K562 (cell line): ENCODE data around the gene CAPRIN1. TPM values are rescaled to one million over a fixed set of nuclear protein-coding genes. Genes with fewer than 3 reads are reported as not detected.

Experiments used
- ATAC-seq: fragments of 200-7000 bp; cut with Tn5 transposase; 3 replicates; pipeline ENCODE4 v1.9.1; 2020; ENCODE audit warnings: moderate library complexity
- BruUV-seq: library from RNA; stranded (reverse); fragments of 400-500 nt; replicated peaks from 2 replicates; lab custom pipeline; 2021; lab: Mats Ljungman, UMichigan
- CTCF ChIA-PET: fragments of 300-600 bp; formaldehyde crosslinking; extraction: SDS; loops from one replicate; lab custom pipeline; 2021; ENCODE audit warnings: low intra/inter-chr PET ratio; lab: Yijun Ruan, JAX
- POLR2A ChIA-PET: fragments of 300-600, 350-650 bp; sonication (Branson Sonifier 250); formaldehyde crosslinking; extraction: SDS; loops from one replicate; lab custom pipeline; 2021; ENCODE audit warnings: antibody characterized with exemption, inconsistent platforms; lab: Yijun Ruan, JAX
- DNase-seq, 4 experiments: peaks; one replicate each; pipeline versions ENCODE4 v3.0.0 to v3.0.0-alpha.2; 2011 to 2018; ENCODE audit warnings: low spot score in 3 of 4, mixed read lengths in 3 of 4; ENCODE audit errors: extremely low read depth in 1 of 4
- FAIRE-seq: peaks from 2 replicates; lab custom pipeline; 2011; peaks lifted over from hg19 to GRCh38; lab: Jason Lieb, UNC
- H2AFZ ChIP-seq: 2 replicates; pipeline ENCODE4 v1.6.0; 2011; ENCODE audit warnings: low read depth, low read length, control low read depth, inconsistent platforms
- H3K27ac ChIP-seq: fragments of 200-600 bp; 3 replicates; pipeline ENCODE4 v1.8.0; 2011; ENCODE audit warnings: low read depth, mild to moderate bottlenecking, control low read depth, inconsistent platforms, low read length, moderate library complexity, mixed read lengths; ENCODE audit errors: extremely low read depth
- H3K27me3 ChIP-seq, 2 experiments: fragments of 300-600 bp in 1 of 2; 2 replicates in 1 of 2; 3 replicates in 1 of 2; pipeline versions ENCODE4 v1.6.0 to v1.8.0; 2011; ENCODE audit warnings: inconsistent platforms in 2 of 2, low read length in 2 of 2, mild to moderate bottlenecking in 1 of 2, mixed read lengths in 1 of 2, moderate library complexity in 1 of 2; ENCODE audit not compliant: control insufficient read depth in 2 of 2, insufficient read depth in 2 of 2
- H3K36me3 ChIP-seq: fragments of 300-600 bp; 3 replicates; pipeline ENCODE4 v1.8.0; 2011; ENCODE audit warnings: mild to moderate bottlenecking, low read length, inconsistent platforms; ENCODE audit not compliant: control insufficient read depth, insufficient read depth
- H3K4me1 ChIP-seq, 2 experiments: fragments of 200-600 bp in 1 of 2; replicated peaks in 1 of 2; 2 replicates in 1 of 2; 3 replicates in 1 of 2; pipeline versions ENCODE4 v1.5.1 to v1.8.0; 2011; ENCODE audit warnings: inconsistent platforms in 2 of 2, low read length in 2 of 2, mild to moderate bottlenecking in 1 of 2, mixed read lengths in 1 of 2, moderate library complexity in 1 of 2; ENCODE audit not compliant: control insufficient read depth in 2 of 2, insufficient read depth in 2 of 2
- H3K4me2 ChIP-seq: 2 replicates; pipeline ENCODE4 v1.6.1; 2011; ENCODE audit warnings: low read length, control low read depth, inconsistent platforms, mixed read lengths; ENCODE audit not compliant: insufficient read depth
- H3K4me3 ChIP-seq: fragments of 200-600 bp; sonication (generic), shearing (Covaris generic); 2 replicates; pipeline ENCODE4 v1.5.1; 2016; ENCODE audit warnings: control low read depth, inconsistent platforms
- H3K79me2 ChIP-seq: fragments of 200-600 bp; 3 replicates; pipeline ENCODE4 v1.8.0; 2011; ENCODE audit warnings: low read length, inconsistent platforms; ENCODE audit not compliant: control insufficient read depth, insufficient read depth
- H3K9ac ChIP-seq, 2 experiments: 2 replicates each; pipeline versions ENCODE4 v1.6.0 to v1.6.1; 2011; ENCODE audit warnings: low read depth in 2 of 2, low read length in 2 of 2, control low read depth in 1 of 2, inconsistent platforms in 1 of 2, mild to moderate bottlenecking in 1 of 2, mixed read lengths in 1 of 2; ENCODE audit not compliant: insufficient read depth in 1 of 2
- H3K9me1 ChIP-seq: one replicate; pipeline ENCODE4 v1.6.0; 2011; ENCODE audit warnings: inconsistent platforms, mild to moderate bottlenecking, low read length, moderate library complexity; ENCODE audit not compliant: control insufficient read depth, insufficient read depth
- H3K9me3 ChIP-seq: replicated peaks from 2 replicates; pipeline ENCODE4 v1.5.1; 2011; ENCODE audit warnings: low read depth, low read length, inconsistent platforms; ENCODE audit not compliant: control insufficient read depth, insufficient read depth
- H4K20me1 ChIP-seq: replicated peaks from 2 replicates; pipeline ENCODE4 v1.6.1; 2011; ENCODE audit warnings: low read length, inconsistent platforms, mixed read lengths; ENCODE audit not compliant: control insufficient read depth, insufficient read depth
- ETV1 ChIP-seq: fragments of 450-650 bp; conservative IDR thresholded peaks from 2 replicates; pipeline ENCODE4 v1.6.1; 2016; ENCODE audit warnings: missing genetic modification characterization, control low read depth, low read depth, missing compliant biosample characterization
- HMGN3 ChIP-seq: IDR thresholded peaks from 2 replicates; pipeline ENCODE4 v1.6.1; 2011; ENCODE audit warnings: borderline replicate concordance, low read depth, mild to moderate bottlenecking, mixed read lengths, low read length; ENCODE audit not compliant: insufficient read length; ENCODE audit errors: extremely low read depth
- HOMEZ ChIP-seq: fragments of 250-450 bp; sonication (Bioruptor Pico); IDR thresholded peaks from 2 replicates; pipeline ENCODE4 v1.4.0; 2020; ENCODE audit warnings: mild to moderate bottlenecking, moderate library complexity
- HSF4 ChIP-seq: fragments of 250-450 bp; sonication (Bioruptor Pico); IDR thresholded peaks from 2 replicates; pipeline ENCODE4 v2.1.2; 2022; ENCODE audit warnings: mild to moderate bottlenecking, moderate library complexity, borderline replicate concordance
- KAT2B ChIP-seq: IDR thresholded peaks from one replicate; pipeline ENCODE4 v1.6.1; 2012; ENCODE audit warnings: low read depth, mild to moderate bottlenecking, control low read depth, inconsistent platforms, low read length, moderate library complexity
- MXI1 ChIP-seq: IDR thresholded peaks from 2 replicates; pipeline ENCODE4 v1.6.1; 2011; ENCODE audit warnings: low read depth, mild to moderate bottlenecking, improper control_type of control experiment, low read length
- NR2F6 ChIP-seq: fragments of 450-650 bp; formaldehyde crosslinking; IDR thresholded peaks from 2 replicates; pipeline ENCODE4 v1.4.0; 2020; ENCODE audit warnings: mild to moderate bottlenecking
- PATZ1 ChIP-seq: fragments of 250-450 bp; sonication (Bioruptor Pico); IDR thresholded peaks from 2 replicates; pipeline ENCODE4 v1.5.0; 2020; ENCODE audit warnings: mild to moderate bottlenecking, borderline replicate concordance
- SRSF9 ChIP-seq: fragments of 200-400 bp; formaldehyde crosslinking; IDR thresholded peaks from 2 replicates; pipeline ENCODE4 v1.6.1; 2017; ENCODE audit warnings: low read depth, low read length, borderline replicate concordance
- ZNF57 ChIP-seq: fragments of 450-650 bp; formaldehyde crosslinking; IDR thresholded peaks from 2 replicates; pipeline ENCODE4 v1.4.0; 2020; ENCODE audit warnings: mild to moderate bottlenecking, moderate library complexity
- ZNF639 ChIP-seq, 2 experiments: fragments of 200-800 bp in 1 of 2; sonication (Bioruptor generic) in 1 of 2; sonication (generic) in 1 of 2; formaldehyde crosslinking in 1 of 2; IDR thresholded peaks in 1 of 2; conservative IDR thresholded peaks in 1 of 2; 2 replicates each; pipeline versions ENCODE4 v1.5.0 to v1.6.1; 2016 to 2020; ENCODE audit warnings: missing compliant biosample characterization in 1 of 2, missing genetic modification characterization in 1 of 2, missing genetic modification reagents in 1 of 2
- WGBS: fragments of 100-300 bp; shearing (Covaris generic); methylation state at CpG from one replicate; pipeline ENCODE4 v1.1.6; 2016; ENCODE audit warnings: low coverage, mixed read lengths; ENCODE audit not compliant: insufficient coverage; ENCODE audit errors: missing lambda C conversion rate; 5-methylcytosine and 5-hydroxymethylcytosine counted together
- in situ Hi-C: fragments of 300-500 bp; cut with MboI; formaldehyde crosslinking; loops from 4 replicates; pipeline ENCODE4 v1.15.0; 2018; ENCODE audit warnings: inconsistent platforms, mixed read lengths
- intact Hi-C: fragments of 100-400 bp; cut with micrococcal nuclease; formaldehyde crosslinking; loops from 2 replicates; pipeline ENCODE4 v1.14.2; 2022
- polyA plus RNA-seq, 8 experiments: library from polyadenylated mRNA; depleted of rRNA in 4 of 8; stranded (reverse) in 5 of 8; unstranded in 3 of 8; fragments of >200 nt; fragmentation: Nextera tagmentation in 2 of 8; fragmentation: Illumina TruSeq in 1 of 8; extraction: Ambion mirVana in 2 of 8; extraction: Trizol in 1 of 8; gene quantifications; 2 replicates each; pipeline versions ENCODE4 v1.2.1 to v1.2.3, GENCODE V29; 2011 to 2014; ENCODE audit warnings: inconsistent platforms in 1 of 8, missing spikeins in 1 of 8
- total RNA-seq, 7 experiments: library from RNA; depleted of rRNA in 6 of 7; stranded (reverse); fragments of >200 nt in 6 of 7; fragmentation: Illumina TruSeq in 2 of 7; extraction: Trizol in 2 of 7; gene quantifications; 2 replicates each; pipeline versions ENCODE4 v1.2.1 to v1.2.3, GENCODE V29; 2011 to 2021; ENCODE audit warnings: low replicate concordance in 1 of 7

CAPRIN1 gene
- total and polyA plus RNA-seq, 9 of the 15 experiments (the other 6 are each of a cell fraction or from before 2014, with no cell fraction given) = 49.6 to 271 (median 244) TPM

DNA sequence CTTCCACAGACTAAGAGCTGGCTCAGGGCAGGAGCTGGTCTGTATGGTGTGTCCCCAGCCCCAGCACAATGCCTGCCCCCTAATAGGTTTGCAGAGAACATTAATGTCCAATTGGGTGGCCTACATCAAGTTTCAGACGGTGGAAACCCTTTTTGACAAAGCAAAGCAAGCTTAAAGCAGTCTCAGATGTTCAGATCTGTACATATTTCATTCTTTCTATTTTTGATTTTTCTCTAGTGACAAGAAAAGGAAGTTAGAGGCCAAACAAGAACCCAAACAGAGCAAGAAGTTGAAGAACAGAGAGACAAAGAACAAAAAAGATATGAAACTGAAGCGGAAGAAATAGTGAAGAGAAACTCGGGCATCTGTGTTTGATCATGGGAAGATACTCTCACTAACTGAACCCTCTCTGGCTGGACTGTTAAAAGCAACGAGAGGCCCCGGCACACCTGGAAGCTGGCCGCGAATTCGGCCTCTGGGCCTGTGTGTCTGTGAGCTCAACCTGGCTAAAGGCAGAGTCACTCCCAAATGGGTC is 94.4 kb downstream of the CAPRIN1 start (continued):
- TF ChIP-seq HOMEZ (CRISPR knock-in tag) = no peak
- no peak for TF ChIP-seq NR2F6
- no peak for TF ChIP-seq HMGN3

DNA sequence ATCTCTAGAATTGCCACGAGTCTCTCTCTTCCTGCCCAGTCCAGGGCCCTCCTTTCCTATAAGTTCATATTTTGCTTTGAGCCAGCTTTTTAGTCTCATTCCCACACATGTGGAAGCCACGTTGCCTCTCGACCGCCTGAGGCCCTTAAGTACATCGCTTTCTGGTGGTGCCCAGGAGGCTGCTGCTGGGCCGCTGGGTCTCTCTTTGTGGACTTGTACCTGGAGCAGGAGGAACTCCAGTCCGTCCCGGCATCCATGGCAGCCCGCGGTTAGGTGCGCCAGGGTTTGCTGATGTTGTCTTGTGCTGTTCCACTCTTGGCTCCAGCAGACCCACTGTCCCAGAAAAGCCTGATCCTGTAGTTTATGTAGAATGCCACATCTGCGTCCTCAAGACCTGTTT is 94.9 kb downstream of the CAPRIN1 start:
- no peak overlapping the region for H2AFZ ChIP-seq
- TF ChIP-seq SRSF9 (no peak), ETV1 (tag) (no peak), ZNF57 (CRISPR knock-in tag) (no peak), MXI1 (no peak), PATZ1 (CRISPR knock-in tag) (no peak), ZNF639 (CRISPR knock-in tag; conservative IDR thresholded peaks at IDR 0.05 in 1 of 2, IDR thresholded peaks at IDR 0.05 in 1 of 2) (no peak), HSF4 (CRISPR knock-in tag) (no peak), KAT2B (no peak)
- H3K9me1 ChIP-seq = no peaks in the 10 kb centered on the region
- no peaks in the 10 kb centered on the region; the same call in 1 of the 2 replicates for H4K20me1 ChIP-seq
- no peak for DNase-seq
- no peaks in the 10 kb centered on the region for H3K79me2 ChIP-seq
- CTCF ChIA-PET = no interaction called here
- ATAC-seq = no peak
- no peaks in the 10 kb centered on the region for H3K9me3 ChIP-seq
- POLR2A ChIA-PET = interaction anchor here (0.7 kb wide), 1 partner anchor 20 kb away, joined by 3 read pairs; no protein-coding TSS in a partner anchor
- FAIRE-seq = no peak
- H3K9ac ChIP-seq = no peak overlapping the region; a peak in 1 of 4 replicates
- 91% methylated on average over 12 of the region's 12 CpGs for WGBS
- H3K4me1 ChIP-seq = peaks cover 0 to 4% of the 10 kb centered on the region in 2 experiments; a peak in 1 of 5 replicates
- no peaks in the 10 kb centered on the region for H3K27me3 ChIP-seq
- TSS peak; percentile 45 for BruUV-seq
- peaks cover 99% of the 10 kb centered on the region for H3K36me3 ChIP-seq
- intact Hi-C loops = no loop called here
- H3K4me2 ChIP-seq = no peak overlapping the region
- H3K27ac ChIP-seq = no peak overlapping the region
- no peak overlapping the region for H3K4me3 ChIP-seq
- in situ Hi-C loops = no loop called here
